Measurements from ENCODE around the gene APC2. TPM values are rescaled to one million over a fixed set of nuclear protein-coding genes. Genes with fewer than 3 reads are reported as not detected.

Gene APC2
- total RNA-seq, 2 experiments from 2014 or later = 0.57 to 5.5 TPM

- peak; percentile 97 for DNase-seq (ENCODE audit: low spot score)
- no peak for TF ChIP-seq EZH2phosphoT487 (IDR thresholded peaks at IDR 0.05; ENCODE audit: borderline replicate concordance, low read depth, low read length)
- TF ChIP-seq CTCF (conservative IDR thresholded peaks at IDR 0.05; ENCODE audit: low read length) = no peak
- intact Hi-C loops (cut with micrococcal nuclease; ENCODE audit: unreplicated experiment) = no loop called here
- Histone ChIP-seq H3K27ac (ENCODE audit: low read depth, low read length, poor library complexity, severe bottlenecking) (peak overlapping the region; percentile 67), H3K9me3 (ENCODE audit: low read length) (no peaks in the 10 kb centered on the region), H3K36me3 (ENCODE audit: insufficient read depth, low read length) (no peaks in the 10 kb centered on the region), H3K4me1 (ENCODE audit: insufficient read depth, low read length, poor library complexity, severe bottlenecking) (peaks cover 4% of the 10 kb centered on the region), H3K4me2 (ENCODE audit: low read length) (peak overlapping the region; percentile 81), H4K20me1 (ENCODE audit: insufficient read depth, low read length) (no peaks in the 10 kb centered on the region), H3K79me2 (ENCODE audit: insufficient read depth, low read depth, low read length) (no peaks in the 10 kb centered on the region), H3K9me2 (ENCODE audit: insufficient read depth, low read length) (no peaks in the 10 kb centered on the region), H3K4me3 (ENCODE audit: low read depth, low read length, poor library complexity, severe bottlenecking) (peak overlapping the region; percentile 68), H2AFZ (ENCODE audit: low read length) (peak overlapping the region; percentile 86)
- ChIA-PET CTCF (ENCODE audit: unreplicated experiment) (no interaction called here), POLR2A (interaction anchor here (0.5 to 0.6 kb wide), 2 partner anchors 114 to 162 kb away, joined by 3 to 4 read pairs; no protein-coding TSS in a partner anchor)
- no TSS peak for BruUV-seq (replicated peaks)
Observed at GRCh38 chr19:1507763-1508506, 58.0 kb downstream of the APC2 start.

- H3K36me3 ChIP-seq (ENCODE audit: insufficient read depth, low read length) = no peaks in the 10 kb centered on the region
- POLR2A ChIA-PET = interaction anchor here (0.5 kb wide), 1 partner anchor 114 kb away, joined by 4 read pairs; no protein-coding TSS in a partner anchor
- H3K79me2 ChIP-seq (ENCODE audit: insufficient read depth, low read depth, low read length) = no peaks in the 10 kb centered on the region
- no peaks in the 10 kb centered on the region for H3K9me2 ChIP-seq (ENCODE audit: insufficient read depth, low read length)
- H3K4me1 ChIP-seq (ENCODE audit: insufficient read depth, low read length, poor library complexity, severe bottlenecking) = peaks cover 4% of the 10 kb centered on the region
- BruUV-seq (replicated peaks) = no TSS peak
- DNase-seq (ENCODE audit: low spot score) = no peak
- CTCF ChIA-PET (ENCODE audit: unreplicated experiment) = no interaction called here
- intact Hi-C loops (cut with micrococcal nuclease; ENCODE audit: unreplicated experiment) = no loop called here
- H3K9me3 ChIP-seq (ENCODE audit: low read length) = no peaks in the 10 kb centered on the region
- peak overlapping the region; percentile 68 for H3K4me3 ChIP-seq (ENCODE audit: low read depth, low read length, poor library complexity, severe bottlenecking)
- H3K4me2 ChIP-seq (ENCODE audit: low read length) = peak overlapping the region; percentile 81
- H2AFZ ChIP-seq (ENCODE audit: low read length) = no peak overlapping the region
- no peak overlapping the region for H3K27ac ChIP-seq (ENCODE audit: low read depth, low read length, poor library complexity, severe bottlenecking)
- TF ChIP-seq EZH2phosphoT487 (IDR thresholded peaks at IDR 0.05; ENCODE audit: borderline replicate concordance, low read depth, low read length) (no peak), CTCF (conservative IDR thresholded peaks at IDR 0.05; ENCODE audit: low read length) (no peak)
- H4K20me1 ChIP-seq (ENCODE audit: insufficient read depth, low read length) = no peaks in the 10 kb centered on the region
Observed at GRCh38 chr19:1508507-1508856, 58.6 kb downstream of the APC2 start.
